GM23248 (cell line): Measurements from ENCODE around the gene NFIX. TPM values are rescaled to one million over a fixed set of nuclear protein-coding genes. Genes with fewer than 3 reads are reported as not detected.

Experiments used
- DNase-seq: peaks from one replicate; pipeline ENCODE4 v3.0.0-alpha.2; 2015
- H2AFZ ChIP-seq: fragments of 200-600 bp; sonication (generic); 2 replicates; pipeline ENCODE4 v1.6.1; 2016; ENCODE audit warnings: antibody characterized with exemption
- H3F3A ChIP-seq: fragments of 200-600 bp; sonication (generic); 2 replicates; pipeline ENCODE4 v1.6.1; 2016; ENCODE audit warnings: mild to moderate bottlenecking, antibody characterized with exemption, mixed run types; ENCODE audit not compliant: insufficient read depth
- H3K27ac ChIP-seq: fragments of 200-600 bp; sonication (generic); 2 replicates; pipeline ENCODE4 v1.5.1; 2016; ENCODE audit warnings: mild to moderate bottlenecking
- H3K27me3 ChIP-seq: fragments of 200-600 bp; sonication (generic); replicated peaks from 2 replicates; pipeline ENCODE4 v1.6.1; 2016; ENCODE audit warnings: mild to moderate bottlenecking; ENCODE audit not compliant: insufficient read depth
- H3K36me3 ChIP-seq: fragments of 200-600 bp; sonication (generic); 2 replicates; pipeline ENCODE4 v1.6.1; 2016; ENCODE audit warnings: low read depth, mild to moderate bottlenecking
- H3K4me1 ChIP-seq: fragments of 200-600 bp; sonication (generic); 2 replicates; pipeline ENCODE4 v1.6.1; 2016; ENCODE audit warnings: mild to moderate bottlenecking; ENCODE audit not compliant: insufficient read depth
- H3K4me2 ChIP-seq: fragments of 200-600 bp; sonication (generic); one replicate; pipeline ENCODE4 v1.6.1; 2016; ENCODE audit warnings: mild to moderate bottlenecking; ENCODE audit not compliant: unreplicated experiment
- H3K4me3 ChIP-seq: fragments of 200-600 bp; sonication (generic); 2 replicates; pipeline ENCODE4 v1.5.1; 2016; ENCODE audit warnings: mild to moderate bottlenecking
- H3K79me2 ChIP-seq: fragments of 200-600 bp; sonication (generic); 2 replicates; pipeline ENCODE4 v1.6.1; 2016; ENCODE audit warnings: mild to moderate bottlenecking; ENCODE audit not compliant: insufficient read depth
- H3K9ac ChIP-seq: fragments of 200-600 bp; sonication (generic); 2 replicates; pipeline ENCODE4 v1.6.1; 2016; ENCODE audit warnings: mild to moderate bottlenecking
- H3K9me2 ChIP-seq: fragments of 200-600 bp; sonication (generic); 2 replicates; pipeline ENCODE4 v1.6.1; 2016; ENCODE audit warnings: mixed run types, mild to moderate bottlenecking, moderate library complexity; ENCODE audit not compliant: insufficient read depth
- H3K9me3 ChIP-seq: fragments of 200-600 bp; sonication (generic); one replicate; pipeline ENCODE4 v1.6.1; 2017; ENCODE audit warnings: low read depth
- H4K20me1 ChIP-seq: fragments of 200-600 bp; sonication (generic); 2 replicates; pipeline ENCODE4 v1.6.0; 2016; ENCODE audit not compliant: insufficient read depth
- EZH2 ChIP-seq: fragments of 200-600 bp; sonication (generic); IDR thresholded peaks from 2 replicates; pipeline ENCODE4 v1.6.1; 2018; ENCODE audit warnings: antibody characterized with exemption, mild to moderate bottlenecking; ENCODE audit not compliant: insufficient read depth, poor library complexity, severe bottlenecking
- EZH2phosphoT487 ChIP-seq: fragments of 200-600 bp; sonication (generic); IDR thresholded peaks from 2 replicates; pipeline ENCODE4 v1.6.1; 2018; ENCODE audit warnings: antibody characterized with exemption, moderate library complexity, mild to moderate bottlenecking, low read depth; ENCODE audit not compliant: insufficient read depth
- WGBS, 2 experiments: methylation state at CpG; one replicate each; pipeline ENCODE4 v1.1.6; 2015 to 2017; ENCODE audit warnings: low lambda C conversion rate in 2 of 2, low coverage in 1 of 2; ENCODE audit errors: missing lambda C conversion rate in 2 of 2; 5-methylcytosine and 5-hydroxymethylcytosine counted together
- in situ Hi-C: fragments of 300-500 bp; cut with MboI; formaldehyde crosslinking; loops from 2 replicates; pipeline ENCODE4 v1.15.0; 2020
- polyA plus RNA-seq: library from polyadenylated mRNA; unstranded; fragments of >200 nt; fragmentation: Nextera tagmentation; extraction: Ambion mirVana; gene quantifications from 2 replicates; pipeline ENCODE4 v1.2.1, GENCODE V29; 2016
- total RNA-seq: library from RNA; depleted of rRNA; stranded (reverse); fragments of >200 nt; shearing (Covaris generic); gene quantifications from 2 replicates; pipeline ENCODE4 v1.2.3, GENCODE V29; 2014

NFIX gene
- total and polyA plus RNA-seq, 2 experiments from 2014 or later = 60.8 to 71.0 TPM

DNA sequence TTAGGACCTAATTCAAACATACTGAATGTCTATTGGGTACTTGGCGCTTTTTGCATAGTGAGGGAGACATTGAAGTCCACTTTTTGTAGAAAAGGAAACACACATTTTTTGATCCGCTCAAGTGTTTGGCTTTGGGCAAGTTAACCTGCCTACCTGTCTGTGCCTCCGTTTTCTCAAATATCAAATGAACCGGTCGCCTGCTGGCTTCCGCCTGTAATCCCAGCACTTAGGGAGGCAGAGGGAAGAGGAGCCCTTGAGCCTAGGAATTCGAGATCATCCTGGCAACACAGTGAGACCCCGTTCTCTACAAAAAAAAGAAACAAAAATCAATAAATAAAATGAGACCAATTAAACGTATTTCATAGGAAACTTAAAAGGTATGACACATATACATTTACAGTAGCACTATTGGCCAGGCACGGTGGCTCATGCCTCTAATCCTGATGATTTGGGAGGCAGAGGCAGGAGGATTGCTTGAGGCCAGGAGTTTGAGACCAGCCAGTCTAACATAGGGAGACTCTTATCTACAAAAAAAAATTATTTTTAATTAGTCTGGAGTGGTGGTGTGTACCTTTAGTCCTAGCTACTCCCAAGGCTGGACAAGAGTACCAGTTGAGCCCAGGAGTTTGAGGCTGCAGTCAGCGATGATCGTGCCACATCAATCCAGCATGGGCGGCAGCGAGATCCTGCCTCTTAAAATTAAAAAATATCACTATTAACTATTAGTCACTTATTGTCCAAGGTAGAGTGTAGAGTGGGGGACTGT, 48.4 kb upstream of the NFIX start:
- H3K9ac ChIP-seq = peak overlapping the region; percentile 91
- no peaks in the 10 kb centered on the region for H4K20me1 ChIP-seq
- no peaks in the 10 kb centered on the region for H3K9me2 ChIP-seq
- peak overlapping the region; percentile 91 for H3K27ac ChIP-seq
- peak overlapping the region; percentile 93 for H3K4me2 ChIP-seq
- H3F3A ChIP-seq = peaks cover 42% of the 10 kb centered on the region
- H3K9me3 ChIP-seq = no peaks in the 10 kb centered on the region
- in situ Hi-C loops = no loop called here
- H3K4me3 ChIP-seq = peak overlapping the region; percentile 88
- H3K4me1 ChIP-seq = peaks cover 15% of the 10 kb centered on the region
- TF ChIP-seq EZH2 (no peak), EZH2phosphoT487 (no peak)
- H3K36me3 ChIP-seq = peaks cover 36% of the 10 kb centered on the region; the same call in 1 of the 2 replicates
- DNase-seq = peak; percentile 17
- H3K27me3 ChIP-seq = no peaks in the 10 kb centered on the region
- WGBS, 2 experiments = 57% methylated on average over 14 of the region's 14 CpGs
- no peak overlapping the region for H2AFZ ChIP-seq
- peaks cover 75% of the 10 kb centered on the region for H3K79me2 ChIP-seq

DNA sequence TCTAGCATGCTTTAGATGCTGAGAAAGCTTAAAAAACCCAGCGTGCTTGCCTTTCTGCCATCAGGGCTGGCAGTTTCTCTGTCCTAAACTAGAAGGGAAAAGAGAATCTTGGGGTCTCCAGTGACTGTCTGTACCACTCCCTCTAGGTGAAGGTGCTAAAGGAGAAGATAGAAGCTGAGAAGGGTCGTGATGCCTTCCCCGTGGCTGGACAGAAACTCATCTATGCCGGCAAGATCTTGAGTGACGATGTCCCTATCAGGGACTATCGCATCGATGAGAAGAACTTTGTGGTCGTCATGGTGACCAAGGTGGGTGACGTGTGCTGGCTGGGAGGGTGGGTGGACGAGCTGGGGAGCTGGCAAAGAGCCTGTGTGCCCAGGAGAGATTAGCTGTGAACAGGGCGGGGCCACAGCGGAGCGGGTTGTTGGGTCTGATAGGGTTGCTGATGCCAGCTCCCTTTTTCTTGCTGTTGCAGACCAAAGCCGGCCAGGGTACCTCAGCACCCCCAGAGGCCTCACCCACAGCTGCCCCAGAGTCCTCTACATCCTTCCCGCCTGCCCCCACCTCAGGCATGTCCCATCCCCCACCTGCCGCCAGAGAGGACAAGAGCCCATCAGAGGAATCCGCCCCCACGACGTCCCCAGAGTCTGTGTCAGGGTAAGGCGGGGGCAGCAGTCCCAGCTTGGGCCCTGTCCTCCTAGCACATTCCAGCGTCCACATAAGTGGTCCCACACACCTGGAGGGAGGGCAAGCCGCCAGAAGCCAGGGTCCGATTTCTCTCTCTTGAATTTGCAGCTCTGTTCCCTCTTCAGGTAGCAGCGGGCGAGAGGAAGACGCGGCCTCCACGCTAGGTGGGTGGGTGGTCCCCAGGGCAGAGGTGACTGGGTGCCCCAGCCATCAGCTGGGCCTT, 47.3 kb upstream of the NFIX start:
- Histone ChIP-seq H3K4me2 (no peak overlapping the region), H3F3A (peaks cover 43% of the 10 kb centered on the region), H3K9me2 (no peaks in the 10 kb centered on the region), H3K4me1 (peaks cover 23% of the 10 kb centered on the region), H3K36me3 (peaks cover 36% of the 10 kb centered on the region; the same call in 1 of the 2 replicates), H3K27ac (0 out of 2 replicates have a peak overlapping the region, but pooled peaks have one; percentile 91), H3K4me3 (no peak overlapping the region), H2AFZ (no peak overlapping the region), H3K9me3 (no peaks in the 10 kb centered on the region), H3K27me3 (no peaks in the 10 kb centered on the region), H4K20me1 (no peaks in the 10 kb centered on the region), H3K79me2 (peaks cover 73% of the 10 kb centered on the region), H3K9ac (peak overlapping the region; percentile 91)
- no peak for DNase-seq
- no peak for TF ChIP-seq EZH2phosphoT487
- no peak for TF ChIP-seq EZH2
- in situ Hi-C loops = no loop called here
- 86 to 91% methylated on average over 24 to 28 of the region's 28 CpGs for WGBS, 2 experiments

DNA sequence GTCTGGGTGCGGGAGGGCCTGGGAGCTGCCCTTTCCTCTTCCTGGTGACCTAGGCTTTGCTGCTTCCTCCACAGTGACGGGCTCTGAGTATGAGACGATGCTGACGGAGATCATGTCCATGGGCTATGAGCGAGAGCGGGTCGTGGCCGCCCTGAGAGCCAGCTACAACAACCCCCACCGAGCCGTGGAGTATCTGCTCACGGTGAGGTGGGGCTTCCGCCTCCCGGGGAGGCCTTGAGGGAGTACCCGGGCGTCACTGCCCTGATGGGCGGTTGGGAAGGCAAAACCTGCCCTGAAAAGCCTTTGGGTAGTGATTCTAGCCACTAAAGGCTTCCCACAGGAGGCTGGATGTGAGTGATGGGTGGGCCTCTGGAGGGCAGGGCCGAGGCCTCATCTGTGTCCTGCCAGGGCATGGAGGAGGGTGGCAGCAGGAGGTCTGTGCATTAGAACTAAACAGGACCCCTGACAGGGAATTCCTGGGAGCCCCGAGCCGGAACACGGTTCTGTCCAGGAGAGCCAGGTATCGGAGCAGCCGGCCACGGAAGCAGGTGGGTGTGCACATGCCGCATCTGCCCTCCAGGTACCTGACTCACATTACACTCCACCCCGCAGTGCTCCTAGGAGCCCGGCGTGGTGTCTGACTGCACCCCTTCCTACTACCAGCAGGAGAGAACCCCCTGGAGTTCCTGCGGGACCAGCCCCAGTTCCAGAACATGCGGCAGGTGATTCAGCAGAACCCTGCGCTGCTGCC, 46.5 kb upstream of the NFIX start:
- Histone ChIP-seq H3K36me3 (peaks cover 30% of the 10 kb centered on the region; the same call in 1 of the 2 replicates), H2AFZ (no peak overlapping the region), H3K79me2 (peaks cover 72% of the 10 kb centered on the region), H3K27me3 (no peaks in the 10 kb centered on the region), H3K9me3 (no peaks in the 10 kb centered on the region), H3K4me3 (no peak overlapping the region), H3K27ac (no peak overlapping the region), H3F3A (peaks cover 42% of the 10 kb centered on the region), H3K4me2 (no peak overlapping the region), H3K4me1 (peaks cover 32% of the 10 kb centered on the region), H3K9me2 (no peaks in the 10 kb centered on the region), H3K9ac (no peak overlapping the region), H4K20me1 (no peaks in the 10 kb centered on the region)
- WGBS, 2 experiments = 93 to 95% methylated on average over 30 of the region's 30 CpGs
- TF ChIP-seq EZH2phosphoT487 (no peak), EZH2 (no peak)
- in situ Hi-C loops = no loop called here
- DNase-seq = no peak
